SK-N-SH (cell line): ENCODE measurements around the gene ATP2A3.

Source experiments
- CHD2 ChIP-seq: fragments of 150-350 bp; IDR thresholded peaks from 2 replicates; pipeline ENCODE4 v1.6.1; 2018; ENCODE audit warnings: low read length; ENCODE audit not compliant: partially characterized antibody
- GABPA ChIP-seq: IDR thresholded peaks from 2 replicates; pipeline ENCODE4 v1.4.0; 2012; ENCODE audit warnings: low read depth, mild to moderate bottlenecking
- MEF2A ChIP-seq: IDR thresholded peaks from 2 replicates; pipeline ENCODE4 v1.4.0; 2012; ENCODE audit warnings: low read depth, borderline replicate concordance
- TCF12 ChIP-seq: IDR thresholded peaks from 2 replicates; pipeline ENCODE4 v1.4.0; 2012
- TF ChIP-seq, protein P1 (sequence below): IDR thresholded peaks from 2 replicates; pipeline ENCODE4 v1.4.0; 2012; ENCODE audit warnings: low read depth, borderline replicate concordance
- TF ChIP-seq, protein P2 (sequence below): fragments of 200-600 bp; sonication (generic); IDR thresholded peaks from 2 replicates; pipeline ENCODE4 v1.6.1; 2017; ENCODE audit warnings: antibody characterized with exemption, mild to moderate bottlenecking, moderate library complexity
- TF ChIP-seq, protein P3 (sequence below): IDR thresholded peaks from 2 replicates; pipeline ENCODE4 v1.6.1; 2012; ENCODE audit warnings: mild to moderate bottlenecking, low read depth, low read length, moderate library complexity
- TF ChIP-seq, protein P4 (sequence below): fragments of 150-350 bp; IDR thresholded peaks from 2 replicates; pipeline ENCODE4 v1.6.1; 2017; ENCODE audit warnings: antibody characterized with exemption, low read length, low read depth, borderline replicate concordance

- TF ChIP-seq, protein P1, sequence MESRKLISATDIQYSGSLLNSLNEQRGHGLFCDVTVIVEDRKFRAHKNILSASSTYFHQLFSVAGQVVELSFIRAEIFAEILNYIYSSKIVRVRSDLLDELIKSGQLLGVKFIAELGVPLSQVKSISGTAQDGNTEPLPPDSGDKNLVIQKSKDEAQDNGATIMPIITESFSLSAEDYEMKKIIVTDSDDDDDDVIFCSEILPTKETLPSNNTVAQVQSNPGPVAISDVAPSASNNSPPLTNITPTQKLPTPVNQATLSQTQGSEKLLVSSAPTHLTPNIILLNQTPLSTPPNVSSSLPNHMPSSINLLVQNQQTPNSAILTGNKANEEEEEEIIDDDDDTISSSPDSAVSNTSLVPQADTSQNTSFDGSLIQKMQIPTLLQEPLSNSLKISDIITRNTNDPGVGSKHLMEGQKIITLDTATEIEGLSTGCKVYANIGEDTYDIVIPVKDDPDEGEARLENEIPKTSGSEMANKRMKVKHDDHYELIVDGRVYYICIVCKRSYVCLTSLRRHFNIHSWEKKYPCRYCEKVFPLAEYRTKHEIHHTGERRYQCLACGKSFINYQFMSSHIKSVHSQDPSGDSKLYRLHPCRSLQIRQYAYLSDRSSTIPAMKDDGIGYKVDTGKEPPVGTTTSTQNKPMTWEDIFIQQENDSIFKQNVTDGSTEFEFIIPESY = no peak
- TF ChIP-seq, protein P2, sequence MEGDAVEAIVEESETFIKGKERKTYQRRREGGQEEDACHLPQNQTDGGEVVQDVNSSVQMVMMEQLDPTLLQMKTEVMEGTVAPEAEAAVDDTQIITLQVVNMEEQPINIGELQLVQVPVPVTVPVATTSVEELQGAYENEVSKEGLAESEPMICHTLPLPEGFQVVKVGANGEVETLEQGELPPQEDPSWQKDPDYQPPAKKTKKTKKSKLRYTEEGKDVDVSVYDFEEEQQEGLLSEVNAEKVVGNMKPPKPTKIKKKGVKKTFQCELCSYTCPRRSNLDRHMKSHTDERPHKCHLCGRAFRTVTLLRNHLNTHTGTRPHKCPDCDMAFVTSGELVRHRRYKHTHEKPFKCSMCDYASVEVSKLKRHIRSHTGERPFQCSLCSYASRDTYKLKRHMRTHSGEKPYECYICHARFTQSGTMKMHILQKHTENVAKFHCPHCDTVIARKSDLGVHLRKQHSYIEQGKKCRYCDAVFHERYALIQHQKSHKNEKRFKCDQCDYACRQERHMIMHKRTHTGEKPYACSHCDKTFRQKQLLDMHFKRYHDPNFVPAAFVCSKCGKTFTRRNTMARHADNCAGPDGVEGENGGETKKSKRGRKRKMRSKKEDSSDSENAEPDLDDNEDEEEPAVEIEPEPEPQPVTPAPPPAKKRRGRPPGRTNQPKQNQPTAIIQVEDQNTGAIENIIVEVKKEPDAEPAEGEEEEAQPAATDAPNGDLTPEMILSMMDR = no peak
- TF ChIP-seq GABPA (no peak), TCF12 (no peak), MEF2A (no peak), CHD2 (no peak)
- TF ChIP-seq, protein P3, sequence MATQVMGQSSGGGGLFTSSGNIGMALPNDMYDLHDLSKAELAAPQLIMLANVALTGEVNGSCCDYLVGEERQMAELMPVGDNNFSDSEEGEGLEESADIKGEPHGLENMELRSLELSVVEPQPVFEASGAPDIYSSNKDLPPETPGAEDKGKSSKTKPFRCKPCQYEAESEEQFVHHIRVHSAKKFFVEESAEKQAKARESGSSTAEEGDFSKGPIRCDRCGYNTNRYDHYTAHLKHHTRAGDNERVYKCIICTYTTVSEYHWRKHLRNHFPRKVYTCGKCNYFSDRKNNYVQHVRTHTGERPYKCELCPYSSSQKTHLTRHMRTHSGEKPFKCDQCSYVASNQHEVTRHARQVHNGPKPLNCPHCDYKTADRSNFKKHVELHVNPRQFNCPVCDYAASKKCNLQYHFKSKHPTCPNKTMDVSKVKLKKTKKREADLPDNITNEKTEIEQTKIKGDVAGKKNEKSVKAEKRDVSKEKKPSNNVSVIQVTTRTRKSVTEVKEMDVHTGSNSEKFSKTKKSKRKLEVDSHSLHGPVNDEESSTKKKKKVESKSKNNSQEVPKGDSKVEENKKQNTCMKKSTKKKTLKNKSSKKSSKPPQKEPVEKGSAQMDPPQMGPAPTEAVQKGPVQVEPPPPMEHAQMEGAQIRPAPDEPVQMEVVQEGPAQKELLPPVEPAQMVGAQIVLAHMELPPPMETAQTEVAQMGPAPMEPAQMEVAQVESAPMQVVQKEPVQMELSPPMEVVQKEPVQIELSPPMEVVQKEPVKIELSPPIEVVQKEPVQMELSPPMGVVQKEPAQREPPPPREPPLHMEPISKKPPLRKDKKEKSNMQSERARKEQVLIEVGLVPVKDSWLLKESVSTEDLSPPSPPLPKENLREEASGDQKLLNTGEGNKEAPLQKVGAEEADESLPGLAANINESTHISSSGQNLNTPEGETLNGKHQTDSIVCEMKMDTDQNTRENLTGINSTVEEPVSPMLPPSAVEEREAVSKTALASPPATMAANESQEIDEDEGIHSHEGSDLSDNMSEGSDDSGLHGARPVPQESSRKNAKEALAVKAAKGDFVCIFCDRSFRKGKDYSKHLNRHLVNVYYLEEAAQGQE = no peak
- TF ChIP-seq, protein P4, sequence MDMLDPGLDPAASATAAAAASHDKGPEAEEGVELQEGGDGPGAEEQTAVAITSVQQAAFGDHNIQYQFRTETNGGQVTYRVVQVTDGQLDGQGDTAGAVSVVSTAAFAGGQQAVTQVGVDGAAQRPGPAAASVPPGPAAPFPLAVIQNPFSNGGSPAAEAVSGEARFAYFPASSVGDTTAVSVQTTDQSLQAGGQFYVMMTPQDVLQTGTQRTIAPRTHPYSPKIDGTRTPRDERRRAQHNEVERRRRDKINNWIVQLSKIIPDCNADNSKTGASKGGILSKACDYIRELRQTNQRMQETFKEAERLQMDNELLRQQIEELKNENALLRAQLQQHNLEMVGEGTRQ = no peak
Observed at GRCh38 chr17:3981455-3981854, 17.2 kb upstream of the ATP2A3 start.
